Endometrium (tissue), 2 donors: ENCODE data around the gene KNSTRN.

Experiments used
- FAIRE-seq: peaks from 2 replicates; lab custom pipeline; 2012; peaks lifted over from hg19 to GRCh38; lab: Jason Lieb, UNC
- donor health status: control.
- donor health status: control.

KNSTRN gene

DNA sequence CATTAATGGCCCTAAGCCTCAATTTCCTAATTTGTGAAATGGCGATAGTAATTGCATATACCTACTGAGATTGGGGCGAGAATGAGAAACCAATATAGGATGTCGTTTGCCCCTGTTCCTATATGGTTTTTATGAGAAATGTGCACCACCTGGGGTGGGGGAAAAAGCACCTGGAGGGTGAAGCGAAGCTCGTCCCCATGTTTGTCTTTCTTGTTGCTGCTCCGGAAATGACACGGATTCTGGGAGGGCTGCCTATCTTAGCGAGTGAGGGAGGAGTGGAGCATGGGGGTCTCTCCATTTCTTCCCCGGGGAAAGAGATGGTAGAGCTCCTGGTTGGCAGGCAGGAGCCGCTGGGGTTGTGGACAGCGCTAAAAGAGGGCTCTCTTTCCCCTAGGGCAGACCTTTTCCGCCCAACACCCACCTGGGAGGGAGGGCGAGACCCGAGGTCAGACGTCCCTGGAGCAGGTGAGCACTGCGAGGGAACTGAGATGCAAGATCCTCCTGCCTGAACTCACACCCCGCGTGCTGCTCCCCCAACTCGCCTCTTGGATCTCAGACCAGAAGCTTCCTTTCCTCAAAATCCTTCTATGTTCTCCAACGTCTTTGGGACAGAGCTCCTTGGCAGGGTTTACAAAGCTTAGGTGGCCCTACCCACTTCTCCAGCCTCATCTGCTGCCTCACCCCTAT lies 52.6 kb downstream of the KNSTRN start:
- no peak for FAIRE-seq

DNA sequence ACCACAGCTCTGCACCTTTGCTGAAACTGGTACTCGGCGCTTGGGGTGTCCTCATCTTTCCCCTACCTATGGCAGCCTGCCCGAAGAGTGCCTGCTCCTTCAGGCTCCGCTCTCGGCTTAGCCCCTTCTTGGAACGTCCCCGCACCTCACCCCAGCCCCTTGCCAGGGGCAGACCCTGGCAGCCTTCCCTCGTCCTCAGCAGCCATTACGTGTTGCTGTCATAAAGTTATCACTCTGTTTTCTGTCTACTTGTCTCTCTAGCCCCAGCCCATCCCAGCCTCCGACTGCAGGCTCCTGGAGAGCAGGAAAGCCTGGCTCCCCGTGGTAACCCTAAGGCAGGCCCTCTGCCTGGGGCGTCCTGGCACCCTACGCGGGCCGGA lies 53.2 kb downstream of the KNSTRN start:
- no peak for FAIRE-seq

DNA sequence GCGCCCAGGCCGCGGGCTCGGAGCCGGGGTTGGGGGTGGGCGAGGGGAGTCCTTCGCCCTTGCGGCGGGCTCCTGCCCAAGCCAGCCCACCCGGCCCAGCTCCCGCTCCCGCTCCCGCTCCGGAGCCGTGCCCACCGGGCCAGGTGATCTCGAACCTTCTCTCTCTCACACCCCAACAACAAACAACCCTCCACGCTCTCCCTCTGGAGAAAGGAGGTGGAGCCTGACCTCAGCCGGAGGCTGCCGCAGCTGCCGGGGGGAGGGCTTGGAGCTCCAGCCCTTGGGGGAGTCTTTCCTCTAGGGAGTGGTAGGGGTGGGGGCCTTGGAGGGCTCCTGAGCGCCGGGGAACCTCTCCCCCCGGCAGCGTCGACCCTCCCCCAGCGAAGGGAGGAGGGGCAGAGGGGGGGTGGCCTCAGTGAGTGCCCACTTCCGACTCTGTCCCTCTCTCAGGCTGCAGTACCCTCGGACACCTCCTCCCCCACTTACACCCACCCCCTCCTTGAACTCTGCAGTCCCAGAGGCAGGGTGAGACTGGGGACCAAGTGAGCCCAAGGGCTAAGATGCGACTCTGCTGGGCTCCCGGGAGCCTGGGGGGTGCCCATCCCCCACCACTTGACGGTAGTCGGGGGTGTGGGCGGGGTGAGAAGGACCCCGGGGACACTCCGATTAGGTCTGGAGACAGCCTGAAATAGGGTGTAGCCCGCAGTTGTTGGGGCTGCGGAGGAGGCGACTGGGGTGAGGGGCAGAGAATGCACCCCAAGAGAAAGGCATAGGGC lies 53.8 kb downstream of the KNSTRN start:
- FAIRE-seq: no peak

DNA sequence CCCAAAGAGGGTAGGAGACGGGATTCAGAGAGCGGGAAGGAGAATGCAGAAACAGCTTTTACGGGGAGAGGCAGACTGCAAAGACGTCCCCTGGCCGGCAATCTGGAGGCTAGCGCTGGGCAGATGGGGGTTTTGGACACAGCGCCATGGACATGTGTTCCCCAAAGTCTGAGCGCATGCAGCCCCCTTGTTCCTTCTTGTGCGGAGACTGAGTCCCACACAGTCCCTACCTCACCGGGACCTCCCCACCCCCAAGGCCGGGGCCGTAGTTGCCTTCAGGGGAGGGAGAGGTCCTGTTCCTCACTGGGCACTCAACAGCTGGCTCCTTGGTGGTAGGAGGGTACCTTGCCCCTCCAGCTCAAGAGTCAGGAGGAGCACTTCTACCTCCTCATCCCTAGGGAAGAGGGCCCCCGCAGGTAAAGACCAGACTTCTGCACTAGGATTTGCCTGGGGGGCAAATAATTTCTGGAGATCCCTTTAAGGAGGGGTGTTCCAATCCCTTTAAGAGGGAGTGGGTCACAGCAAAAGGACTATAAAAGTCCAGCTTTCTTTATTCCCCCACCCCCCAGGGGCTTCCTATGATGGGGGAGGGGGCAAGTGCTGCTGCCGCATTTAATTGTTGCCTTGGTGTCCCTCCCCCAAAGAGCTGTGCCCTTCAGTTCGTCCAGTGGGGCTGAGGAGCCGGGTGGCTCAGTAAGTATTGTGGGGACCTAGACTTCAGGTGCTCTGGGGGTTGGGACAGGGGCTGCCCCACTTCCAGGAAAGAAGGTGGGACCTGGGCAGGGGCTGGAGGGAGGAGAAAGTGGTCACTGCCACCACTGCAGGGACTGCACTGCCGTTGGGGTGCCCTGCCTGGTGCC lies 54.6 kb downstream of the KNSTRN start:
- no peak for FAIRE-seq

DNA sequence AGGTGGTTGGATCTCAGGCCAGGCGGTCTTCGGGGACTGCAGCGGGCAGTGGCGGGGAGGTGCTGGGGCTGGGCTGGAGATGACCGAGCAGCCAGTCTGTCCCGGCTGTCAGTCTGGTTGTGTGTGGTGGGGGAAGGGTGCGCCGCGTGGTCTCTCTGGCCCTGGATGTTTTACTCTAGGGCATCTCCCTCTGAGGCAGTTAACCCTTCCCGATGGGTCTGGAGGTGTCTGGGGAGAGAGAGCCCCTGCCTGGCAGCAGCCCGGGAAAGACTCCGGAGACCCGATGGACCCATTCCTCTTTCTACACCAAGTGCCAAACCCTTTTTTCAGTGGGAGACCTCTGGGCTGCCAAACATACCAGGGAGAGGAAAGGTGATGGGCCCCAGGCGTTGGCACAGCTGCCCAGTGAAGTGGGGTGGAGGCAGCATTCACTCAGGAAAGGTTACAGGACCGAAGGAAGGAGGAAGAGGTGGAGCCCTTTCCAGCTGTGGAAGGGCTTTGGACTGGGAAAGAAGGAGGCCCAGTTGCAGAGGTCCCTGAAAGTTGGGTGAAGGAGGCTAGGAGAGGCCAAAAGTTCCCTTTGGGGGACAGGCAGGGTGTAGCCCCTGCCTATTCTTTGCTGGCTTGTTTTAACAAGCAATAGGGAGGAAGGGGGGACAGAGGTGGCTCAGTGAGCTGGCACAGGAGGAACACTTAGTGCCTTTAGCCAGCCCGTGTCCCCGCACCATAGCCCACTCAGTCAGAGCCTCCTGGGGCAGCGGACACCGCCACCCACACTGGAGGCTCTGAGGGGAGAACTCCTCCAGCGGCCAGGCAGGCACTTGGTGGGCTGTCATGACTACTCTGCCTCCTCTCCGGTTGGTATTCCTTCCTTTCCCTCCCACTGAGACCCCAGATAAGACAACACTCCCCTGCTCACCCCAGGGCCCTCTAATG lies 55.5 kb downstream of the KNSTRN start:
- no peak for FAIRE-seq

DNA sequence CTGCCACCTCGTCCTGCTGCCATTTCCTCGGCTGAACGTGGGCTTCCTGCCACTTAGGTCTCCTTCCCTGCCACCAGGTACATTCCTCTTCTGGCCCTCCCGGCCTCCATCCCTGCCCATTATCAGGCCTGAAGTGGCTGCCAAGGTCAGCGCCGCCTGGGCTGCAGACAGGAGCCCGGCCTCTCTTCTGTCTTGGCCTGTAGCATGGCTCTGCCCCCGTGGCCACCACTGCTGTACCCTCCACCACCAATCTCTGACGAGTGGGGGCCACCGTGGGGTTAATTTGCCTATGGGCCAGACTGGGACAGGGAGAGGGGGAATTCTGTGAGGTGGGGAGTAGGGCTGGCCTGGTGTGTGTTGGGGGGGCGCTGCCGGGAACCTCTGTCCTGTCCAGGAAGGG lies 56.2 kb downstream of the KNSTRN start:
- FAIRE-seq: no peak

DNA sequence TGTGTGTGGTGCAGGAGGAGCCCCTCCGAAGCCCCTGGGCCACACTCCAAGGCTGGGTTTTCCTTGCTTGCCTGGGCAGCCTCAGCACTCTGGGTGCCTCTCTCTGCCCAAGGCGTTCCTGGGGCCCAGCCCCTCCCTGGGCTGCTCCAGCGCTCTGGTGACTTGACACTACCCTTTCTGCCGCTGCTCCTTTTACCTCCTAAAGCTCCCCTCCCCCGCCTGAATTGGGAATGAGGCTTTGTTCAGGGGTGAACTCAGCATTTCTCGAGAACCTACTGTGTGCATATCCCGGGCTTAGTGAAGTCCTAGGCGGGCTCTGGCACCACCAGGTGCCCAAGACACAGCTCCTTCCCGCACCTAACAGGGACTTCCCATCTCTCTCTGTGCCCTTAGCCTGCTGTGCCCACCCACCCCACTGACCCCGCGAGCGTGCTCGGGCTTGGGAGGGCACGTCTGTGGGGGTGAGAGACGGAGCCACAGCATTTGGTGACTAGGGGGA lies 57.0 kb downstream of the KNSTRN start:
- FAIRE-seq: no peak

DNA sequence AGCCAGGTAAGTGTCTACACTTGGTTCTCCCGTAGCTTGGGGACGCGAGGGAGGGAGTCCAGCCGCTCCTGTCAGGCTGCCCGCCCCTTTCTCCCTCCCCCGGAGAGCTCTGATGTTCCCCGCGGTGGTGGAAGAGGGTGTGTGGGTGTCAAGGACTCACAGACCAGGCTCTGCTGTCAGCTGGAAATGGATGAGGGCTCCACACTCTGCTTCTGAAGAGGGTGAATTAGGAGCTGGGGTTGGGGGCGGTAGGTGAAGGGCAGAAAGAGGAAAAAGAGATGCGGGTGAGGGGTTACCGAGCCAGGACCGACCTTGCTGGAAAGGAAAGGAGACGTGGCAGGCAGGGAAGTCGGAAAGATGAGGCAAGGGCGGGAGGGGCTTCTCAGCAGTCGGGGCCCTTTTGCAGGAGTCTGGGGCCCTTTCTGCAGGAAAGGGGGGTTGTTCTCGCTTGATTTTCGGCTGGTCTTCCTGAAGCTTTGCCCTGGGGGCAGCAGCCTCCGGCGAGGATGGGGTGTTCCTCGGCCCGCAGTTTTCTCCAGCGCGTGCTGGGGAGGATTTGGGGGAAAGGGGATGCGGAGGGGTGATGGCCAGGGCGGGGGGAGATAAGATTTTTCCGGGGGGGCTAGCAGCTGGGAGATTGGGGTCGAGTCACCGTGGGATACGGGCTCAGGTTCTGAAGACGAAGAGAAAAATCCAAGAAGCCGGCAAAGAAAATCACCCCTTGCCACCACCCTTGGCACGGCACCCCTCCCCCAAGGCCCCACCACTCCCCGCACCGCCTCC lies 57.6 kb downstream of the KNSTRN start:
- FAIRE-seq: no peak

DNA sequence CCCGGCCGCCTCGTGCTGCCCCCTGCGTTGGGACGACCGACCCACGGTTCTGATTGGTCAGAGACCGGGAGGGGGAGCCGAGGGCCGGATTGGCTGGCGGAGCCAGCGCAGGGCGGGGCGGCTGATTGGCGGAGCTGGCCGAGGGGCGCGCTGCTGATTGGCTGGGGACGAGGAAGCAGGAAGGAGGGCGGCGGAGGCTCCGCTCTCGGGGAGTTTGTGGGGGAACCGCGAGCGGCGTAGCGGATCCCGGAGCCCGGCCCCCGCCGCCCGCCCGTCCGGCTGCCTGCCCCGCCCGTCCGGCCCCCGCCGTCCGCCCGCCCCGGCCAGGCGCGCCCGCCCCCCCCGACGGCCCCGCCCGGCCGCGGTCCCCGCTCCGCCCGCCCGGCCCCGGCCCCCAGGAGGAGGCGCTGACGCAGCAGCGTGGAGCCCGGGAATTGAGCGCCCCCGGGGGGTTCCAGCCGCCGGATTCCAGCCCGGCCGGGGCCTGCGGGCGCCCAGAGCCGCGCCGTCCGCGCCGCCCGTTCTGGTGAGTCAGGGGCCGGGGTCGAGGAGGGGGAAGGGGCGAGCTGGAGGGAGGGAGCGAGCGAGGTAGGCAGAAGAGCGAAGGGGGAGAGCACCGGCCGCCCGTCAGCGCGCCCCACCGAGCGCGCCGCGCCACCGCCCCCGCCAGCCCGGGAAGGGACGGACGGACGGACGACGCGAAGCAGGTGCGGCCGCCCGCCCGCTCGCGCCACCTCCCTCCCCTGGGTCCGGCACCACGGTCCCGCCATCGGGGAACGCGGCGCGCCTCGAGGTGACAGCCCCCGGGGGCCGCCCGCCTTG lies 58.4 kb downstream of the KNSTRN start, which contains the start of gene BAHD1:
BAHD1 (plus strand) TSS at position 211 of the 822 bp plus-strand sequence. CDS start 17,512 bp downstream, outside the sequence.
- no peak for FAIRE-seq

DNA sequence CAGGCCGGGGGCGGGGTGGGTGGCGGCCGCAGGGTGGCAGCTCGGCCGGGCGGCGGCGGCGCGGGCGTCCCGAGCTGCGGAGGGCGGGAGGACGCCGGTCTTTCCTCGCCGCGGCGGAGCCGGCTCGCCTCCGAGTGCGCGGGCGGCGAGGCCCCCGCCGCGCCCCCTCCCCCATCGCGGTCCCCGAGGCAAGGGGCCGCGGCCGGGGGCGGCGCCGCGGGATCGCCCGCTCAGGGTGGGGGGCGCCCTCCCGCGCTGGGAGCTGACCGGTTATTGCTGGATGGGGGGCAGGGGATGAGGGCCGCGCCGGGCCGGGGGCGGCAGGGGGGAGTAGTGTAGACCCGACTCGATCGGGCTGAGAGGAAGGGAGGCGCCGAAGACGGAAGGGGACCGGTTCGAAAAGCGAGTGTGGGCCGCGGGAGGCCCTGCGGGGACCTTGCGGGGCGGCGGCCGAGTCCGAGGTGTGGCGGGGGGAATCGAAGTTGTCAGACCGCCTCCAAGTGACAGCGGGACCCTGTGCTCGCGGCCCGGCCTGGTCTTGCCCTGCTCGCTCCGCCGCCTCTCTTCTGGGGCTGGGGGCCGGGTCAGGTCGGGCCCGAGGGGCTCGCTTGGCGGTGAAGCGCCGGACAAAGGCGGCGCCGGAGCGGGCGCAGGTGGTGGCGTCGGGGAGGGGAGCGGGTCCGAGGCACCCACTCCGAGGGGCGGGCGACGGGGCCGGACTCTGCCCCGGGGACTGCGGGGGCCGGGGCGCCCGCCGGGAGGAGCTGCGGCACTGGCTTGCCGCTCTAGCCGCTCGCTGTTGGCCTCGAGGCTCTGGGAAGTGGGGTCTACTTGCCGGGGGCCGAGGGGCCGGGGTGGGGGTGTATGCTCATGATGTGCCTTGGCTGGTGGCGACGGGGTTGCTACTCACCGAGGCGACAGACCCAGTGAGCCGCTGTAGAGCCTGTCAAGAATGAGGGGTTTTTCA lies 59.3 kb downstream of the KNSTRN start:
- FAIRE-seq: no peak

DNA sequence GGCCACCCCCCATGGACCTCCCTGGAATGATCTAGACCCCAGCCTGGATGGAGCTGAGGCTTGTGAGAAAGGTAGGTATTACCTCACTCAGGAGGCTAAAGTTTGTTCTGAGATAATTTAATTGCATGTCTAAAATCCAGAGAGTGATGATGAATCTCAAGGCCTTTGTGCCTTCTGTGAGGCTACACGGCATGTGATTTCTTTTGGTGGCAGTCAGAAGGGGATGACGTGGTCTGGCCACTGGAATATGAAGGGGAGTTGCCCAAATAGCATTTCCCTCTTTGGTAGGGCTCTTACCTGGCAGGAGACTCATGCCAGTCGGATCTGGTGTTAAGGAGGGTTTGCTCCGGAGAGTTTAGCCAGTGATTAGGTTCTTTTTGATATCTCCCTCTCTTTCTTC lies 60.7 kb downstream of the KNSTRN start:
- FAIRE-seq: no peak

DNA sequence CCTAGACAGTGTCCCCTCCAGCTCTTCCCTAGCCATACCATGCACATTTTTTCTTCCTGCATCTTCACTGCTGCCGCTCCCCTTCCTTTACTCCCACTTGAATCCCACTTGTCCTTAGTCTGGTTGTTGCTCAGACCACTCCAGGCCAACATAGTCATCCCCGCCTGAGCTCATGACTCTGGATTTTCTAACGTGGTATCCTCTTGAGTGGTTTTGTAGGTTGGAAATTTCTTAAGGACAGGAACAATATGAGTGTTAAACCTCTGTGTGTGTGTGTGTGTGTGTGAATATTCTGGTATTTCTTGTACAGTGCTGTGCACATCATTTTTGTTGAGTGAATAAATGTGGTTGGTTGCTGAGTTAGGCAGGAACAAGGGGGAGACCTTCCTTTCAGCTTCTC lies 61.3 kb downstream of the KNSTRN start:
- FAIRE-seq: no peak
